ENCODE measurements around the gene LARP4B. TPM values are rescaled to one million over a fixed set of nuclear protein-coding genes. Genes with fewer than 3 reads are reported as not detected.

LARP4B gene
- total RNA-seq, 1 experiment from 2014 or later, result 47.7 TPM

- no peaks in the 10 kb centered on the region for H3K36me3 ChIP-seq
Observed at GRCh38 chr10:966466-967235, 35.1 kb upstream of the LARP4B start.

GRCh38 chr10:964988-965417 lies 33.5 kb upstream of the LARP4B start:
- Histone ChIP-seq H3K4me3 (no peak overlapping the region), H3K36me3 (no peaks in the 10 kb centered on the region), H3K27me3 (replicated peaks) (no peaks in the 10 kb centered on the region), H3K27ac (no peak overlapping the region), H3K9me3 (replicated peaks) (no peaks in the 10 kb centered on the region), H3K4me1 (replicated peaks) (peaks cover 49% of the 10 kb centered on the region)
- no peak for DNase-seq (ENCODE audit: low read depth in 1 of 2, low spot score in 2 of 2)

More at GRCh38 chr10:966466-967235, 35.1 kb upstream of the LARP4B start:
- Histone ChIP-seq H3K4me1 (replicated peaks) (peaks cover 66% of the 10 kb centered on the region), H3K4me3 (0 out of 2 replicates have a peak overlapping the region, but pooled peaks have one; percentile 0), H3K27me3 (replicated peaks) (no peaks in the 10 kb centered on the region), H3K9me3 (replicated peaks) (no peaks in the 10 kb centered on the region), H3K27ac (peak overlapping the region; percentile 89)
- DNase-seq (ENCODE audit: low read depth in 1 of 2, low spot score in 2 of 2), result peak; percentile 97 to 99

- H3K4me1 ChIP-seq (replicated peaks), result peaks cover 44% of the 10 kb centered on the region
- no peaks in the 10 kb centered on the region for H3K36me3 ChIP-seq
- DNase-seq (ENCODE audit: low read depth in 1 of 2, low spot score in 2 of 2), result no peak
- no peaks in the 10 kb centered on the region for H3K27me3 ChIP-seq (replicated peaks)
- no peaks in the 10 kb centered on the region for H3K9me3 ChIP-seq (replicated peaks)
- no peak overlapping the region for H3K4me3 ChIP-seq
- H3K27ac ChIP-seq, result no peak overlapping the region
Observed at GRCh38 chr10:964321-964987, 32.9 kb upstream of the LARP4B start.

- no peak for DNase-seq (ENCODE audit: low read depth in 1 of 2, low spot score in 2 of 2)
- Histone ChIP-seq H3K27ac (no peak overlapping the region), H3K27me3 (replicated peaks) (no peaks in the 10 kb centered on the region), H3K4me3 (no peak overlapping the region), H3K9me3 (replicated peaks) (no peaks in the 10 kb centered on the region), H3K36me3 (no peaks in the 10 kb centered on the region), H3K4me1 (replicated peaks) (peaks cover 36% of the 10 kb centered on the region)
Observed at GRCh38 chr10:963655-964054, 32.1 kb upstream of the LARP4B start.

- H3K9me3 ChIP-seq (replicated peaks), result no peaks in the 10 kb centered on the region
- H3K36me3 ChIP-seq, result no peaks in the 10 kb centered on the region
- no peaks in the 10 kb centered on the region for H3K27me3 ChIP-seq (replicated peaks)
- H3K4me1 ChIP-seq (replicated peaks), result peaks cover 31% of the 10 kb centered on the region
- no peak overlapping the region for H3K27ac ChIP-seq
- no peak overlapping the region for H3K4me3 ChIP-seq
- DNase-seq (ENCODE audit: low read depth in 1 of 2, low spot score in 2 of 2), result no peak
Observed at GRCh38 chr10:963186-963585, 31.7 kb upstream of the LARP4B start.

- DNase-seq (ENCODE audit: low read depth in 1 of 2, low spot score in 2 of 2), result no peak
- Histone ChIP-seq H3K4me3 (no peak overlapping the region), H3K27ac (no peak overlapping the region), H3K27me3 (replicated peaks) (no peaks in the 10 kb centered on the region), H3K4me1 (replicated peaks) (peaks cover 23% of the 10 kb centered on the region), H3K36me3 (no peaks in the 10 kb centered on the region), H3K9me3 (replicated peaks) (no peaks in the 10 kb centered on the region)
Observed at GRCh38 chr10:962342-962741, 30.8 kb upstream of the LARP4B start.

- no peaks in the 10 kb centered on the region for H3K9me3 ChIP-seq (replicated peaks)
- no peak overlapping the region for H3K4me3 ChIP-seq
- H3K4me1 ChIP-seq (replicated peaks), result no peaks in the 10 kb centered on the region
- no peaks in the 10 kb centered on the region for H3K36me3 ChIP-seq
- no peak overlapping the region for H3K27ac ChIP-seq
- DNase-seq (ENCODE audit: low read depth in 1 of 2, low spot score in 2 of 2), result no peak
- no peaks in the 10 kb centered on the region for H3K27me3 ChIP-seq (replicated peaks)
Observed at GRCh38 chr10:958856-959255, 27.4 kb upstream of the LARP4B start.

- H3K27ac ChIP-seq, result no peak overlapping the region
- no peaks in the 10 kb centered on the region for H3K9me3 ChIP-seq (replicated peaks)
- no peaks in the 10 kb centered on the region for H3K27me3 ChIP-seq (replicated peaks)
- H3K4me1 ChIP-seq (replicated peaks), result no peaks in the 10 kb centered on the region
- H3K36me3 ChIP-seq, result no peaks in the 10 kb centered on the region
- H3K4me3 ChIP-seq, result no peak overlapping the region
- no peak for DNase-seq (ENCODE audit: low read depth in 1 of 2, low spot score in 2 of 2)
Observed at GRCh38 chr10:958106-958505, 26.6 kb upstream of the LARP4B start.

- Histone ChIP-seq H3K9me3 (replicated peaks) (no peaks in the 10 kb centered on the region), H3K4me3 (no peak overlapping the region), H3K27me3 (replicated peaks) (no peaks in the 10 kb centered on the region), H3K27ac (no peak overlapping the region), H3K36me3 (no peaks in the 10 kb centered on the region), H3K4me1 (replicated peaks) (no peaks in the 10 kb centered on the region)
- DNase-seq (ENCODE audit: low read depth in 1 of 2, low spot score in 2 of 2), result no peak
Observed at GRCh38 chr10:955820-956217, 24.3 kb upstream of the LARP4B start.

- Histone ChIP-seq H3K27me3 (replicated peaks) (no peaks in the 10 kb centered on the region), H3K4me3 (no peak overlapping the region), H3K9me3 (replicated peaks) (no peaks in the 10 kb centered on the region), H3K4me1 (replicated peaks) (no peaks in the 10 kb centered on the region), H3K36me3 (no peaks in the 10 kb centered on the region), H3K27ac (no peak overlapping the region)
- no peak for DNase-seq (ENCODE audit: low read depth in 1 of 2, low spot score in 2 of 2)
Observed at GRCh38 chr10:955127-955819, 23.8 kb upstream of the LARP4B start.

- no peaks in the 10 kb centered on the region for H3K4me1 ChIP-seq (replicated peaks)
- no peaks in the 10 kb centered on the region for H3K9me3 ChIP-seq (replicated peaks)
- no peaks in the 10 kb centered on the region for H3K27me3 ChIP-seq (replicated peaks)
- no peak overlapping the region for H3K27ac ChIP-seq
- no peak overlapping the region for H3K4me3 ChIP-seq
- H3K36me3 ChIP-seq, result no peaks in the 10 kb centered on the region
- DNase-seq (ENCODE audit: low read depth in 1 of 2, low spot score in 2 of 2), result no peak
Observed at GRCh38 chr10:954396-954795, 22.9 kb upstream of the LARP4B start.

GRCh38 chr10:953836-954235 lies 22.3 kb upstream of the LARP4B start:
- no peaks in the 10 kb centered on the region for H3K4me1 ChIP-seq (replicated peaks)
- H3K4me3 ChIP-seq, result no peak overlapping the region
- no peaks in the 10 kb centered on the region for H3K9me3 ChIP-seq (replicated peaks)
- no peak overlapping the region for H3K27ac ChIP-seq
- no peaks in the 10 kb centered on the region for H3K27me3 ChIP-seq (replicated peaks)
- DNase-seq (ENCODE audit: low read depth in 1 of 2, low spot score in 2 of 2), result no peak
- no peaks in the 10 kb centered on the region for H3K36me3 ChIP-seq

GRCh38 chr10:949446-949845 lies 17.9 kb upstream of the LARP4B start:
- no peak for DNase-seq (ENCODE audit: low read depth in 1 of 2, low spot score in 2 of 2)
- H3K27ac ChIP-seq, result no peak overlapping the region

GRCh38 chr10:948347-948746 lies 16.8 kb upstream of the LARP4B start:
- H3K4me3 ChIP-seq, result no peak overlapping the region
- H3K4me1 ChIP-seq (replicated peaks), result peaks cover 4% of the 10 kb centered on the region
- H3K27ac ChIP-seq, result no peak overlapping the region
- H3K9me3 ChIP-seq (replicated peaks), result no peaks in the 10 kb centered on the region
- no peaks in the 10 kb centered on the region for H3K36me3 ChIP-seq
- no peak for DNase-seq (ENCODE audit: low read depth in 1 of 2, low spot score in 2 of 2)
- H3K27me3 ChIP-seq (replicated peaks), result no peaks in the 10 kb centered on the region

More at GRCh38 chr10:949446-949845, 17.9 kb upstream of the LARP4B start:
- H3K36me3 ChIP-seq, result no peaks in the 10 kb centered on the region
- no peak overlapping the region for H3K4me3 ChIP-seq
- H3K9me3 ChIP-seq (replicated peaks), result no peaks in the 10 kb centered on the region
- H3K27me3 ChIP-seq (replicated peaks), result no peaks in the 10 kb centered on the region
- H3K4me1 ChIP-seq (replicated peaks), result peaks cover 3% of the 10 kb centered on the region
